ENCODE data around the gene RHBDD2.

DNA sequence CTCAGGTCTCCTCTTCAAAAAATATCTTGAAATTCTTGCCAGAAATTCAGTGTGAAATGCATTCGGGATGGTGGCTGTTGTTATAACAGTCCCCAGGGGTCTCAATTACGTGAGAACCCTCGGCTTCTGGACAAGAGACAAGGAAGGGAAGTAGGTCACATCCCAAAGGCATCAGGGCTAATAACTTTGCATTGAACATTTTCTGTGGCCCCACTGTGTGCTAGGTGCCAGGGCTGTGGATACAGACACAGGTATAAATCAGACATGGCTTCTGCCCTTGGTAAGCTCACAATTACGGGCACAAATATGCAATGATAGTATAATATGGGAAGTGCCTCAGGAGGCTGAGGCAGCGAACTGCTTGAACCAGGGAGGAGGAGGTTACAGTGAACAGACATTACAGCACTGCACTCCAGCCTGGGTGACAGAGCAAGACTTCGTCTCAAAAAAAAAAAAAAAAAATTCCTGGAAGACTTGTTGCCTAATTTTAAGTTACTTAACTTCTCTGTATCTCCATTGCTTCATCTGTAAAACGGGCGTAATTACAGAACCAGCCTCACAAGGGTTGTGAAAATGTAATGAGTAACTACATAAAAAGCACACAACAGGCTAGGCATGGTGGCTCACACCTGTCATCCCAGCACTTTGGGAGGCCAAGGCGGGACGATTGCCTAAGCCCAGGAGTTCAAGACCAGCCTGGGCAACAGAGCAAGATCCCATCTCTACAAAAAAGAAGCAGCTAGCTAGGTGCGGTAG lies 2.5 kb upstream of the RHBDD2 start:
- TF ChIP-seq, protein P1, sequence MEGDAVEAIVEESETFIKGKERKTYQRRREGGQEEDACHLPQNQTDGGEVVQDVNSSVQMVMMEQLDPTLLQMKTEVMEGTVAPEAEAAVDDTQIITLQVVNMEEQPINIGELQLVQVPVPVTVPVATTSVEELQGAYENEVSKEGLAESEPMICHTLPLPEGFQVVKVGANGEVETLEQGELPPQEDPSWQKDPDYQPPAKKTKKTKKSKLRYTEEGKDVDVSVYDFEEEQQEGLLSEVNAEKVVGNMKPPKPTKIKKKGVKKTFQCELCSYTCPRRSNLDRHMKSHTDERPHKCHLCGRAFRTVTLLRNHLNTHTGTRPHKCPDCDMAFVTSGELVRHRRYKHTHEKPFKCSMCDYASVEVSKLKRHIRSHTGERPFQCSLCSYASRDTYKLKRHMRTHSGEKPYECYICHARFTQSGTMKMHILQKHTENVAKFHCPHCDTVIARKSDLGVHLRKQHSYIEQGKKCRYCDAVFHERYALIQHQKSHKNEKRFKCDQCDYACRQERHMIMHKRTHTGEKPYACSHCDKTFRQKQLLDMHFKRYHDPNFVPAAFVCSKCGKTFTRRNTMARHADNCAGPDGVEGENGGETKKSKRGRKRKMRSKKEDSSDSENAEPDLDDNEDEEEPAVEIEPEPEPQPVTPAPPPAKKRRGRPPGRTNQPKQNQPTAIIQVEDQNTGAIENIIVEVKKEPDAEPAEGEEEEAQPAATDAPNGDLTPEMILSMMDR (conservative IDR thresholded peaks at IDR 0.05 in 1 of 2, IDR thresholded peaks at IDR 0.05 in 1 of 2; ENCODE audit: low read depth in 1 of 2, low read length in 2 of 2), result no peak
- no peak for TF ChIP-seq EZH2 (IDR thresholded peaks at IDR 0.05; ENCODE audit: low read length, missing control alignments)

Data from fibroblast of lung (primary cell).